HepG2 (cell line): Measurements from ENCODE around the gene RDH11.

ENCODE experiments used
- NFATC3 ChIP-seq: sonication (generic); formaldehyde crosslinking; IDR thresholded peaks from 2 replicates; pipeline ENCODE4 v1.5.1; 2020; ENCODE audit warnings: mild to moderate bottlenecking, missing genetic modification reagents
- POLR2A ChIP-seq, 2 experiments: IDR thresholded peaks; 2 replicates each; pipeline ENCODE4 v1.6.1; 2011; ENCODE audit warnings: low read depth in 2 of 2, low read length in 2 of 2, mild to moderate bottlenecking in 1 of 2, moderate library complexity in 1 of 2; ENCODE audit not compliant: insufficient read depth in 1 of 2
- POLR2AphosphoS2 ChIP-seq: IDR thresholded peaks from 2 replicates; pipeline ENCODE4 v1.6.1; 2011; ENCODE audit warnings: low read depth, low read length, improper control_type of control experiment
- PREB ChIP-seq: sonication (generic); formaldehyde crosslinking; IDR thresholded peaks from 2 replicates; pipeline ENCODE4 v1.4.0; 2020; ENCODE audit warnings: missing genetic modification reagents
- ZNF607 ChIP-seq: sonication (generic); formaldehyde crosslinking; IDR thresholded peaks from 2 replicates; pipeline ENCODE4 v1.5.1; 2020; ENCODE audit warnings: missing genetic modification reagents, mild to moderate bottlenecking, borderline replicate concordance
- ZNF780A ChIP-seq: sonication (generic); formaldehyde crosslinking; IDR thresholded peaks from 2 replicates; pipeline ENCODE4 v1.8.0; 2022; ENCODE audit warnings: mild to moderate bottlenecking, missing genetic modification reagents, moderate library complexity
- ZNF879 ChIP-seq: sonication (generic); formaldehyde crosslinking; IDR thresholded peaks from 2 replicates; pipeline ENCODE4 v1.8.1; 2023; ENCODE audit warnings: missing genetic modification reagents

GRCh38 chr14:67697006-67697405, 1.4 kb upstream of the RDH11 start:
- TF ChIP-seq ZNF879 (CRISPR knock-in tag) = no peak
- no peak for TF ChIP-seq POLR2A (IDR thresholded peaks at IDR 0.05; ENCODE audit: insufficient read depth in 1 of 2, low read depth in 2 of 2, low read length in 2 of 2)
- no peak for TF ChIP-seq PREB (CRISPR knock-in tag)
- no peak for TF ChIP-seq POLR2AphosphoS2
- no peak for TF ChIP-seq ZNF780A
- TF ChIP-seq ZNF607 (CRISPR knock-in tag) = no peak
- no peak for TF ChIP-seq NFATC3 (CRISPR knock-in tag)
